ENCODE data around the gene EFCAB6.

DNA sequence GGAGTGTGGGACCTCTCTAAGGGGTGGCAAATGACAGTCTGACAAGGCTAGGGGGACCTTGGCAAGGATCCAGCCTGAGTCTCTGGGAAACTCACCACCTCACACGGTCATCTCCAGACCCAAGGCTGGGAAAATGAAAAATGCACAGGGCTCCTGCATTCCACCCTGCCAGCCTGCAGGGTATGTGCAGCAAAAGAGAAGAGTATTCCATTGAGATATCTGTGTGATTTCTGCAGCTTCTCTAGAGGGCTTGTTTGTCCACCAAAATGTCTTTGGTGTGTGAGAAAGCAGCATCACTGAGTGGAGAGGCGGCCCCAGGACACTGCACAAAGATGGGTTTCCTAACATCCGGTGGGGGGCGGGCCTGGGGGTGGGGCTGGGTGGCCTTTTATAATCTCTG, 177.8 kb downstream of the EFCAB6 start:
- TF ChIP-seq POLR2A (IDR thresholded peaks at IDR 0.05; ENCODE audit: low read depth, low read length) = no peak
- no peak for TF ChIP-seq POLR2AphosphoS5 (IDR thresholded peaks at IDR 0.05; ENCODE audit: insufficient read depth, low read depth, low read length)
- TF ChIP-seq, protein P1, sequence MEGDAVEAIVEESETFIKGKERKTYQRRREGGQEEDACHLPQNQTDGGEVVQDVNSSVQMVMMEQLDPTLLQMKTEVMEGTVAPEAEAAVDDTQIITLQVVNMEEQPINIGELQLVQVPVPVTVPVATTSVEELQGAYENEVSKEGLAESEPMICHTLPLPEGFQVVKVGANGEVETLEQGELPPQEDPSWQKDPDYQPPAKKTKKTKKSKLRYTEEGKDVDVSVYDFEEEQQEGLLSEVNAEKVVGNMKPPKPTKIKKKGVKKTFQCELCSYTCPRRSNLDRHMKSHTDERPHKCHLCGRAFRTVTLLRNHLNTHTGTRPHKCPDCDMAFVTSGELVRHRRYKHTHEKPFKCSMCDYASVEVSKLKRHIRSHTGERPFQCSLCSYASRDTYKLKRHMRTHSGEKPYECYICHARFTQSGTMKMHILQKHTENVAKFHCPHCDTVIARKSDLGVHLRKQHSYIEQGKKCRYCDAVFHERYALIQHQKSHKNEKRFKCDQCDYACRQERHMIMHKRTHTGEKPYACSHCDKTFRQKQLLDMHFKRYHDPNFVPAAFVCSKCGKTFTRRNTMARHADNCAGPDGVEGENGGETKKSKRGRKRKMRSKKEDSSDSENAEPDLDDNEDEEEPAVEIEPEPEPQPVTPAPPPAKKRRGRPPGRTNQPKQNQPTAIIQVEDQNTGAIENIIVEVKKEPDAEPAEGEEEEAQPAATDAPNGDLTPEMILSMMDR (IDR thresholded peaks at IDR 0.05; ENCODE audit: extremely low read depth in 1 of 2, insufficient read depth in 1 of 2, low read depth in 1 of 2, low read length in 2 of 2) = no peak
- no peak for TF ChIP-seq EZH2 (IDR thresholded peaks at IDR 0.05; ENCODE audit: borderline replicate concordance, low read depth, low read length, severe bottlenecking)
- TF ChIP-seq FOS (IDR thresholded peaks at IDR 0.05; ENCODE audit: borderline replicate concordance, insufficient read depth, low read length) = no peak

Data from endothelial cell of umbilical vein (primary cell).